ENCODE data around the gene ILF2.

- TF ChIP-seq CTCF (IDR thresholded peaks at IDR 0.05) (no peak), POLR2AphosphoS5 (IDR thresholded peaks at IDR 0.05) (no peak), POLR2A (IDR thresholded peaks at IDR 0.05) (no peak)
Measured at GRCh38 chr1:153615406-153615805, 55.4 kb downstream of the ILF2 start.

All from breast epithelium (tissue), 3 donors.